Measurements from ENCODE around the gene LAIR2. TPM values are rescaled to one million over a fixed set of nuclear protein-coding genes. Genes with fewer than 3 reads are reported as not detected.

Gene LAIR2, protein sequence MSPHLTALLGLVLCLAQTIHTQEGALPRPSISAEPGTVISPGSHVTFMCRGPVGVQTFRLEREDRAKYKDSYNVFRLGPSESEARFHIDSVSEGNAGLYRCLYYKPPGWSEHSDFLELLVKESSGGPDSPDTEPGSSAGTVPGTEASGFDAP
- not detected in 2 replicates for total RNA-seq

DNA sequence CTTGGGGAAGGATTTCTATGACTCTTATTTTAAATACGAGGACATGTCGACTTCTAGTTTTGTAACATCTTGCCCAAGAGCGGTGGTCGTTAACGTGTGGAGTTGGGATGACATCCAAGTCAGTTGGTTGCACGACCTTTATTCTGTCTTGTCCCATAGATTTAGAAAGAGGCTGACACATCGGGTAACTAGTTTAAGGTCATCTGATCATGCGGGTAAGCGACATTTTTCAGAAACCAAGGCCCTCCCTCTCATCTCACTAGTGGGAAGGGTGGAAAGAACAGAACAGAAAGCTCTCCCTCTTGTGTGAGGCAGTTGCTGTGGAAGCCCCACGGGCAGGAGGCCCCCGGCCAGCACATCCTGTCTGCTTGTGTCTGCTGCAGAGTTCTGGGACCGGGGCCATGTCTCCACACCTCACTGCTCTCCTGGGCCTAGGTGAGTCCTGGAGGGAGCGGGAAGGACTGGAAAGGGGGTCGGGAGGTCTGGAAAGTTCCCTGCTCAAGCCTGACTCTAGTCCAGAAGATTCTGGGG, at the start of gene LAIR2:
Gene LAIR2 (plus strand): TSS at position 314 of the 531 bp plus-strand sequence. CDS start 88 bp downstream, at position 402.

GRCh38 chr19:54463531-54464043, 39.0 kb upstream of the LAIR2 start, which contains the start of gene LENG9:
Gene LENG9, minus strand, starts transcription at chr19:54463778. Its CDS starts 252 bp downstream, at chr19:54463526.

GRCh38 chr19:54473071-54473891, 29.4 kb upstream of the LAIR2 start, which contains the start of gene CDC42EP5:
Gene CDC42EP5, minus strand, starts transcription at chr19:54473296. Its CDS starts 7,749 bp downstream, at chr19:54465547.

Other genes with a start within 250 kb of the LAIR2 start
- not detected in 2 replicates for gene LILRB5, start 245.6 kb upstream of the LAIR2 start, total RNA-seq
- not detected in 2 replicates for gene LILRB2, start 221.7 kb upstream of the LAIR2 start, total RNA-seq
- gene LILRA5, start 189.7 kb upstream of the LAIR2 start, total RNA-seq: not detected in 2 replicates
- not detected in 2 replicates for gene LILRA4, start 163.7 kb upstream of the LAIR2 start, total RNA-seq
- not detected in 2 replicates for gene LAIR1, start 137.9 kb upstream of the LAIR2 start, total RNA-seq
- not detected in 2 replicates for gene TTYH1, start 87.4 kb upstream of the LAIR2 start, total RNA-seq
- 34.9 and 45.4 TPM in 2 replicates for gene LENG8, start 53.6 kb upstream of the LAIR2 start, total RNA-seq
- gene LENG9, start 39.1 kb upstream of the LAIR2 start, total RNA-seq: 9.5 and 10.4 TPM in 2 replicates
- gene CDC42EP5, start 29.5 kb upstream of the LAIR2 start, total RNA-seq: 23.9 and 33.4 TPM in 2 replicates
- gene LILRA2, start 71.0 kb downstream of the LAIR2 start, total RNA-seq: not detected in 2 replicates
- gene LILRA1, start 90.8 kb downstream of the LAIR2 start, total RNA-seq: not detected in 2 replicates
- not detected in 2 replicates for gene LILRB1, start 127.7 kb downstream of the LAIR2 start, total RNA-seq
- gene LILRB4, start 160.2 kb downstream of the LAIR2 start, total RNA-seq: not detected in 2 replicates
- gene KIR3DL3, start 221.6 kb downstream of the LAIR2 start, total RNA-seq: not detected in 2 replicates
- not detected in 2 replicates for gene KIR2DL3, start 235.7 kb downstream of the LAIR2 start, total RNA-seq